Stomach (tissue), 4 donors: ENCODE results near the gene TNRC6C.

Experiments used
- CTCF ChIP-seq, 7 experiments: fragments of 450-650 bp in 4 of 7; fragments of 200-600 bp in 3 of 7; sonication (generic) in 3 of 7; IDR thresholded peaks; one replicate each; pipeline ENCODE4 v1.5.1; 2016 to 2019; ENCODE audit warnings: antibody characterized with exemption in 7 of 7, control low read depth in 2 of 7, mild to moderate bottlenecking in 1 of 7
- POLR2A ChIP-seq, 4 donors: fragments of 450-650 bp; IDR thresholded peaks; one replicate each; pipeline ENCODE4 v1.6.1; 2016; ENCODE audit warnings: antibody characterized with exemption in 4 of 4, control low read depth in 2 of 4, mild to moderate bottlenecking in 1 of 4, moderate library complexity in 1 of 4

- TF ChIP-seq CTCF (IDR thresholded peaks at IDR 0.05) (no peak), POLR2A (IDR thresholded peaks at IDR 0.05) (no peak)
Measured at GRCh38 chr17:78006338-78006737, 47.8 kb downstream of the TNRC6C start.
